Gastrocnemius medialis (tissue), 4 donors: ENCODE results near the gene CTXN2.

Experiments
- CTCF ChIP-seq, 5 experiments: fragments of 450-650 bp in 3 of 5; fragments of 200-600 bp in 2 of 5; sonication (generic) in 2 of 5; IDR thresholded peaks in 4 of 5; conservative IDR thresholded peaks in 1 of 5; 1 replicate in 4 of 5; 2 replicates in 1 of 5; pipeline ENCODE4 v1.5.1; 2016 to 2019; ENCODE audit warnings: antibody characterized with exemption in 5 of 5, mild to moderate bottlenecking in 3 of 5, moderate library complexity in 3 of 5
- POLR2A ChIP-seq, 2 donors: fragments of 450-650 bp; IDR thresholded peaks; one replicate each; pipeline ENCODE4 v1.6.1; 2017; ENCODE audit warnings: antibody characterized with exemption in 2 of 2, mild to moderate bottlenecking in 2 of 2, moderate library complexity in 2 of 2

- TF ChIP-seq CTCF (IDR thresholded peaks at IDR 0.05 in 4 of 5, conservative IDR thresholded peaks at IDR 0.05 in 1 of 5) (no peak), POLR2A (IDR thresholded peaks at IDR 0.05) (no peak)
Observed at GRCh38 chr15:48176112-48176511, 15.4 kb upstream of the CTXN2 start.
